Esophagus squamous epithelium (tissue), 4 donors: ENCODE results near the gene COL4A2.

Experiments
- CTCF ChIP-seq, 6 experiments: fragments of 450-650 bp in 4 of 6; fragments of 200-600 bp in 2 of 6; sonication (generic) in 2 of 6; IDR thresholded peaks; one replicate each; pipeline ENCODE4 v1.5.1; 2016 to 2019; ENCODE audit warnings: antibody characterized with exemption in 6 of 6, mild to moderate bottlenecking in 4 of 6, moderate library complexity in 4 of 6
- POLR2A ChIP-seq, 4 donors: fragments of 450-650 bp; IDR thresholded peaks; one replicate each; pipeline ENCODE4 v1.6.1; 2017; ENCODE audit warnings: antibody characterized with exemption in 4 of 4, mild to moderate bottlenecking in 4 of 4, moderate library complexity in 3 of 4

GRCh38 chr13:110492679-110493593 lies 185.9 kb downstream of the COL4A2 start:
- TF ChIP-seq POLR2A (IDR thresholded peaks at IDR 0.05) (no peak), CTCF (IDR thresholded peaks at IDR 0.05) (no peak)
